ENCODE results near the gene GRAMD1B. TPM values are rescaled to one million over a fixed set of nuclear protein-coding genes. Genes with fewer than 3 reads are reported as not detected.

The GRAMD1B gene
- total RNA-seq, 4 donors from 2014 or later, result 0.30 to 1.5 (median 0.68) TPM

DNA sequence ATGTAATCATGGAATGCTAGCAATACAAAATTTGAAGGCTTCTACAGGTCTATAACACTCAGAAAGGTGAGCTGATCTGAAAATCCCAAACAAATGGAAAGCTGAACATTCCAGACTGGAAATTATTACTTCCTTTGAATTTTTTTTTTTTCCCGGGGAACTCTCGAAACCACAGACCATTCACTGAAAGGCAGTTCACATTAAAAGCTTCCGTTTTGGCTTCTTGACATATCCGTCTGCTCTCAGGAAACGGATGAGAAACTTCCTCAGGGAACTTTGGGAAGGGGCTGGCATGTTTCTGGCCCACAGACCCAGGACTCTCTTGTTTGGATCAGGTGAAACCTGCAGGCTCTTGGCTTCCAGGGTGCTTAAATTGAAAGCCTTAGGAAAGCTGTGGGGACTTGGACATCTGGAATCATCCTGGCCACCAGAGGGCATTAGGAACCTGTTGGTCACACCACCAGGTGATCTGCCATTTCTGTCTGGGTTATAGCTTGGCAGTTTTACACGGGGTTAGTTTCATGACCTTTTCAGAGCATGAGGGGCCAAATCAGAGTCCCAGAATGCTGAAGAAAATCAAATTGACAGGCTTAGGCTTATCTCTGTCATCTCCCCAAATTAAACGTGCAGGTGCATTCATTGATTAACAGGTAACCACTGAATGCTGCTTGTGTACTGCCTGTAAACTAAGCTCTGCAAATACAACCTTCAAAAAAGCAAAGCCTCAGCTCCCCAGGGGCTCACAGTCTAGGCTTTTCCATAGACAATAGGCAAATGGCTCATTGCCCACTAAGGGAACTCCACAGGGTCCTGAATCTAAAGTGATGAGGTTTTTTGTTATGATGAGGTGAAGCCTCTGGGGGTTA is 22.7 kb upstream of the GRAMD1B start:
- 1 to 6% methylated on average over 7 of the region's 7 CpGs for WGBS, 2 donors
- intact Hi-C loops (cut with DNase I; ENCODE audit: low total_unique reads), result loop anchor here (5.0 kb wide), 1 partner anchor 70 kb away; no protein-coding TSS in a partner anchor
- DNase-seq (ENCODE audit: low spot score in 2 of 2), result peak in 1 of 2 donors; percentile 33
- no peak for TF ChIP-seq POLR2A (IDR thresholded peaks at IDR 0.05)
- TF ChIP-seq, protein P1, sequence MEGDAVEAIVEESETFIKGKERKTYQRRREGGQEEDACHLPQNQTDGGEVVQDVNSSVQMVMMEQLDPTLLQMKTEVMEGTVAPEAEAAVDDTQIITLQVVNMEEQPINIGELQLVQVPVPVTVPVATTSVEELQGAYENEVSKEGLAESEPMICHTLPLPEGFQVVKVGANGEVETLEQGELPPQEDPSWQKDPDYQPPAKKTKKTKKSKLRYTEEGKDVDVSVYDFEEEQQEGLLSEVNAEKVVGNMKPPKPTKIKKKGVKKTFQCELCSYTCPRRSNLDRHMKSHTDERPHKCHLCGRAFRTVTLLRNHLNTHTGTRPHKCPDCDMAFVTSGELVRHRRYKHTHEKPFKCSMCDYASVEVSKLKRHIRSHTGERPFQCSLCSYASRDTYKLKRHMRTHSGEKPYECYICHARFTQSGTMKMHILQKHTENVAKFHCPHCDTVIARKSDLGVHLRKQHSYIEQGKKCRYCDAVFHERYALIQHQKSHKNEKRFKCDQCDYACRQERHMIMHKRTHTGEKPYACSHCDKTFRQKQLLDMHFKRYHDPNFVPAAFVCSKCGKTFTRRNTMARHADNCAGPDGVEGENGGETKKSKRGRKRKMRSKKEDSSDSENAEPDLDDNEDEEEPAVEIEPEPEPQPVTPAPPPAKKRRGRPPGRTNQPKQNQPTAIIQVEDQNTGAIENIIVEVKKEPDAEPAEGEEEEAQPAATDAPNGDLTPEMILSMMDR (IDR thresholded peaks at IDR 0.05), result no peak
- H3K4me3 ChIP-seq (ENCODE audit: low read depth, poor library complexity, severe bottlenecking), result no peak overlapping the region

DNA sequence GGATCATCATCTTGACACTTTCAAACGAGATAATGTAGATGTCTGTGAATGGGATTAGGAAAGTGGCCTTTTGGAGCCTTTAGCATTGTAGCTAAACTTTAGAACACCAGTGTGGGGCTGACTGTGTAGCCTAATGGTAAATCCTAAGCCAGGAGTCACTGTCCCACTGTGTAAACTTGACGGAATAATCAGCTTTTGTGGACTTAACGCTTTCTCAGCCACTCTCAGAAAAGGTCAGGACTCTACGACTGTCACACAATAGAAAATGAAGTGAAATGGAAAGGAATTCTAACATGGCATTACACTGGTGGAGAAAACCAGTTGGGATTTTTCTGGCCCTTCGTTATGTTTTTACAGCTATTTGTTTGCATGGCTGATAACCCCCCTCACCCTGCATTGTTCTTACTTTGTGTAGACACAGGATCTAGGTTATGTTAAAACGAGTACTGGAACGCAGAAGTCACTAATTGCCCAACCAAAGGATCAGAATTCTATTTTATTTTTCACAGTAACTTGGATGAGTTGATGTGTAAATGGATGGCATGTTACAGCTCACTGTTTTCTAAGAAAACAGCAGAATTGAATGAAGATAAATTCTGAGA is 22.0 kb upstream of the GRAMD1B start:
- DNase-seq (ENCODE audit: low spot score in 2 of 2), result no peak
- 48 to 56% methylated on average over 7 of the region's 7 CpGs for WGBS, 2 donors
- intact Hi-C loops (cut with DNase I; ENCODE audit: low total_unique reads), result loop anchor here (5.0 kb wide), 1 partner anchor 69 kb away; no protein-coding TSS in a partner anchor
- TF ChIP-seq, protein P1 (IDR thresholded peaks at IDR 0.05), result no peak
- TF ChIP-seq POLR2A (IDR thresholded peaks at IDR 0.05), result no peak
- no peak overlapping the region for H3K4me3 ChIP-seq (ENCODE audit: low read depth, poor library complexity, severe bottlenecking)

DNA sequence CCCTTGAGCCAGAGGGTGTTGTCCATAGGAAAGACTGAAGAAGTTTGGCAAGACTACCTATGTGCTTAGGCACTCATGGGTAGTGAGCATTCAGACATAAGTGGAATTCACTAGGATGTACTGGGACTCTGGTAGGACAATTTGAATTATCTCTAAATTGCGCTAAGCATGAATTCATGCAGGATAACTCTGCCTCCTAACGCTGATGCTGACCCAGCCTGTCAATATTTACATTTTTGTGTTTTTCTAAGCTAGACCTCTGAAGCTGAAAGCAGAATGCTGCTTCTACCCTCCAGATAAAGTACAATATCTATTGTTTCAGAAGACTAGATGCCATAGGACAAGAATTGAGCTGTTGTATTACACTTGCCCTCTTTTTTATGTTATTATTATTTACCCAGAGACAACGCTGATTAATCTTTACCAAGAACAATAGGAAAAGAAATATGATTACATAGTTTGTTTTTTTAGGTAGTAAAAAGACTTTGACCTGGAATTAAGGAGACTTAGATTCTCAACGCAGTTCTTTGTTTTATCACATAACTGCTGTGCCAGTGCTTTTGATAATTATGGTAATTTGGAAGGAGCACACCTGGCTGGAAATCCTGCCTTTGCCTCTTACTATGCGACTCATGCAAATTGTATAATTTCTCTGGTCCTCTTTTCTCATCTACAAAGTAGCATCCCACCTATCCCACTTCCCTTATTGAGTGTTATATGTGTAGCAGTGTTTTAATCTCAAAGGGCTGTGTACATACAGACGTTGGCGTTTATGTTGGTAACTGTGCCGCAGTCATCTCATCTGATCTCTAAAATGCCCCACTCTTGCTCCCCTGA is 21.2 kb upstream of the GRAMD1B start:
- intact Hi-C loops (cut with DNase I; ENCODE audit: low total_unique reads), result loop anchor here (5.0 kb wide), 1 partner anchor 68 kb away; no protein-coding TSS in a partner anchor
- TF ChIP-seq, protein P1 (IDR thresholded peaks at IDR 0.05), result no peak
- no peak for TF ChIP-seq POLR2A (IDR thresholded peaks at IDR 0.05)
- WGBS, 2 donors, result 75 to 76% methylated on average over 8 of the region's 8 CpGs
- H3K4me3 ChIP-seq (ENCODE audit: low read depth, poor library complexity, severe bottlenecking), result no peak overlapping the region
- DNase-seq (ENCODE audit: low spot score in 2 of 2), result no peak

GRCh38 chr11:123409456-123410217 is 20.4 kb upstream of the GRAMD1B start:
- TF ChIP-seq, protein P1 (IDR thresholded peaks at IDR 0.05), result no peak
- no peak for TF ChIP-seq POLR2A (IDR thresholded peaks at IDR 0.05)
- H3K4me3 ChIP-seq (ENCODE audit: low read depth, poor library complexity, severe bottlenecking), result no peak overlapping the region
- intact Hi-C loops (cut with DNase I; ENCODE audit: low total_unique reads), result loop anchor here (5.0 kb wide), 1 partner anchor 68 kb away; no protein-coding TSS in a partner anchor
- DNase-seq (ENCODE audit: low spot score in 2 of 2), result no peak
- WGBS, 2 donors, result 82 to 83% methylated on average over 10 of the region's 10 CpGs

- intact Hi-C loops (cut with DNase I; ENCODE audit: low total_unique reads), result no loop called here
- DNase-seq (ENCODE audit: low spot score in 2 of 2), result no peak
- no peak overlapping the region for H3K4me3 ChIP-seq (ENCODE audit: low read depth, poor library complexity, severe bottlenecking)
- TF ChIP-seq, protein P1 (IDR thresholded peaks at IDR 0.05), result no peak
- no peak for TF ChIP-seq POLR2A (IDR thresholded peaks at IDR 0.05)
- 86 to 91% methylated on average over 3 of the region's 3 CpGs for WGBS, 2 donors
These were observed 19.9 kb upstream of the GRAMD1B start for GRCh38 chr11:123410218-123410549.
